ENCODE measurements around the gene MTRR.

GRCh38 chr5:7875151-7875550 lies 6.2 kb downstream of the MTRR start:
- TF ChIP-seq, protein P1, sequence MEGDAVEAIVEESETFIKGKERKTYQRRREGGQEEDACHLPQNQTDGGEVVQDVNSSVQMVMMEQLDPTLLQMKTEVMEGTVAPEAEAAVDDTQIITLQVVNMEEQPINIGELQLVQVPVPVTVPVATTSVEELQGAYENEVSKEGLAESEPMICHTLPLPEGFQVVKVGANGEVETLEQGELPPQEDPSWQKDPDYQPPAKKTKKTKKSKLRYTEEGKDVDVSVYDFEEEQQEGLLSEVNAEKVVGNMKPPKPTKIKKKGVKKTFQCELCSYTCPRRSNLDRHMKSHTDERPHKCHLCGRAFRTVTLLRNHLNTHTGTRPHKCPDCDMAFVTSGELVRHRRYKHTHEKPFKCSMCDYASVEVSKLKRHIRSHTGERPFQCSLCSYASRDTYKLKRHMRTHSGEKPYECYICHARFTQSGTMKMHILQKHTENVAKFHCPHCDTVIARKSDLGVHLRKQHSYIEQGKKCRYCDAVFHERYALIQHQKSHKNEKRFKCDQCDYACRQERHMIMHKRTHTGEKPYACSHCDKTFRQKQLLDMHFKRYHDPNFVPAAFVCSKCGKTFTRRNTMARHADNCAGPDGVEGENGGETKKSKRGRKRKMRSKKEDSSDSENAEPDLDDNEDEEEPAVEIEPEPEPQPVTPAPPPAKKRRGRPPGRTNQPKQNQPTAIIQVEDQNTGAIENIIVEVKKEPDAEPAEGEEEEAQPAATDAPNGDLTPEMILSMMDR (conservative IDR thresholded peaks at IDR 0.05; ENCODE audit: low read length), result no peak
- TF ChIP-seq EZH2phosphoT487 (IDR thresholded peaks at IDR 0.05; ENCODE audit: borderline replicate concordance), result no peak
